ENCODE data around the gene ABCC5. TPM values are rescaled to one million over a fixed set of nuclear protein-coding genes. Genes with fewer than 3 reads are reported as not detected.

The ABCC5 gene
- total RNA-seq, 1 donor from 2014 or later = 109 TPM

DNA sequence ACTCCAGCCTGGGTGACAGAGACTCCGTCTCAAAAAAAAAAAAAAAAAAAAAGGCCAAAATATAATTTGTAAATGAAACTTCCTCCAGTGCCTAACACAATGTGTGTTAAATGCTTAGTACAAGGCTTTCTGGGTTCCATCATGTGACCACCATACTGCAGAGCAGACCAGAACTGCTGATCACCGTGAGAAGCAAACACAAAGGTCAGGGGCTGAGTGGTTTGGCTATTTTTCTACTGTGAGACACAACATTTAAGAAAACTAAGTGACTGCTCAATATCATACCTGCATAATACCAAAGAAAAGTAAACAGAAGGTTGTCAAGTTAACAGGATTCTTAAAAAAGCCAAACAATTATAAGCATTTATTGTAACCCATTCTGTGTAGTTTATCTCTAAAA lies 13.2 kb downstream of the ABCC5 start:
- Mint-ChIP-seq H3K27me3 (no peaks in the 10 kb centered on the region), H3K4me1 (ENCODE audit: low read depth) (peaks cover 42% of the 10 kb centered on the region), H3K36me3 (ENCODE audit: insufficient read depth) (peaks cover 17% of the 10 kb centered on the region), H3K27ac (peak overlapping the region; percentile 86), H3K4me3 (ENCODE audit: low read depth) (no peak overlapping the region), H3K9me3 (ENCODE audit: low read depth) (no peaks in the 10 kb centered on the region)
- no peak for TF ChIP-seq CTCF (IDR thresholded peaks at IDR 0.05; ENCODE audit: unreplicated experiment)
- DNase-seq (ENCODE audit: low spot score, unreplicated experiment) = no peak

GRCh38 chr3:184003187-184003967 lies 14.3 kb downstream of the ABCC5 start:
- Mint-ChIP-seq H3K27me3 (no peaks in the 10 kb centered on the region), H3K27ac (peak overlapping the region; percentile 64), H3K4me3 (ENCODE audit: low read depth) (no peak overlapping the region)

GRCh38 chr3:184002469-184002868 lies 15.2 kb downstream of the ABCC5 start:
- Mint-ChIP-seq H3K27ac (no peak overlapping the region), H3K27me3 (no peaks in the 10 kb centered on the region), H3K4me1 (ENCODE audit: low read depth) (peaks cover 37% of the 10 kb centered on the region), H3K9me3 (ENCODE audit: low read depth) (no peaks in the 10 kb centered on the region), H3K36me3 (ENCODE audit: insufficient read depth) (peaks cover 15% of the 10 kb centered on the region), H3K4me3 (ENCODE audit: low read depth) (no peak overlapping the region)
- TF ChIP-seq CTCF (IDR thresholded peaks at IDR 0.05; ENCODE audit: unreplicated experiment) = no peak
- DNase-seq (ENCODE audit: low spot score, unreplicated experiment) = no peak

More at GRCh38 chr3:184003187-184003967, 14.3 kb downstream of the ABCC5 start:
- H3K4me1 Mint-ChIP-seq (ENCODE audit: low read depth) = peaks cover 42% of the 10 kb centered on the region
- no peaks in the 10 kb centered on the region for H3K9me3 Mint-ChIP-seq (ENCODE audit: low read depth)
- TF ChIP-seq CTCF (IDR thresholded peaks at IDR 0.05; ENCODE audit: unreplicated experiment) = no peak
- peaks cover 17% of the 10 kb centered on the region for H3K36me3 Mint-ChIP-seq (ENCODE audit: insufficient read depth)
- no peak for DNase-seq (ENCODE audit: low spot score, unreplicated experiment)

DNA sequence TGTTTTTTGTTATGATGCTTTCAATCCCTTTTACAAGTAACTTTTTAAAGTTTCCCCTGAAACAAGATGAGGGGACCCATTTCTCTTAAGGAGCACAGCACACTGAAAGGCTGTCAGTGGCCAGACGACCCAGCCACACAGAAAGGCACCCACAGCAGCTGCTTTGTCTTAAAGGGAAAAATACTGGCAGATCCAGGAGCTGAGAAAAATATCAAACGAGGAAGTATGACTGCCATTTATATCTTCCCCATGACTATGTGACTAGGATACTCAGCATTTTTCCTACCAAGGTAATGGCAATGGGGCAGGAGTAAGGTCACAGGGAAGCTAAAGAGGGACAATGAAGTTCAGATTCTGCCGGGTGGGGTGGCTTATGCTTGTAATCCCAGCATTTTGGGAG lies 15.9 kb downstream of the ABCC5 start:
- Mint-ChIP-seq H3K4me3 (ENCODE audit: low read depth) (no peak overlapping the region), H3K9me3 (ENCODE audit: low read depth) (no peaks in the 10 kb centered on the region), H3K27me3 (no peaks in the 10 kb centered on the region), H3K36me3 (ENCODE audit: insufficient read depth) (peaks cover 16% of the 10 kb centered on the region), H3K27ac (peak overlapping the region; percentile 70), H3K4me1 (ENCODE audit: low read depth) (peaks cover 35% of the 10 kb centered on the region)
- TF ChIP-seq CTCF (IDR thresholded peaks at IDR 0.05; ENCODE audit: unreplicated experiment) = no peak
- no peak for DNase-seq (ENCODE audit: low spot score, unreplicated experiment)

GRCh38 chr3:183991403-183991802 lies 26.3 kb downstream of the ABCC5 start:
- Mint-ChIP-seq H3K4me3 (ENCODE audit: low read depth) (peak overlapping the region; percentile 19), H3K27me3 (no peaks in the 10 kb centered on the region), H3K4me1 (ENCODE audit: low read depth) (peaks cover 33% of the 10 kb centered on the region), H3K27ac (peak overlapping the region; percentile 94), H3K36me3 (ENCODE audit: insufficient read depth) (peaks cover 23% of the 10 kb centered on the region), H3K9me3 (ENCODE audit: low read depth) (no peaks in the 10 kb centered on the region)
- no peak for TF ChIP-seq CTCF (IDR thresholded peaks at IDR 0.05; ENCODE audit: unreplicated experiment)
- DNase-seq (ENCODE audit: low spot score, unreplicated experiment) = no peak
